CD1c-positive myeloid dendritic cell (primary cell): ENCODE measurements around the gene ACTR1A.
A peak's percentile ranks its signal among the peaks of the same experiment; 100 is the strongest.

Experiments used
- DNase-seq: peaks from one replicate; pipeline ENCODE4 v3.0.0-alpha.2; 2016; ENCODE audit errors: extremely low spot score

The ACTR1A gene

GRCh38 chr10:102485093-102485784 lies 17.3 kb downstream of the ACTR1A start:
- DNase-seq, result no peak

- no peak for DNase-seq
Observed at GRCh38 chr10:102484021-102484420, 18.5 kb downstream of the ACTR1A start.

GRCh38 chr10:102480396-102480795 lies 22.1 kb downstream of the ACTR1A start:
- no peak for DNase-seq

- DNase-seq, result no peak
Observed at GRCh38 chr10:102479651-102480050, 22.9 kb downstream of the ACTR1A start.

GRCh38 chr10:102476466-102477141 lies 25.9 kb downstream of the ACTR1A start:
- no peak for DNase-seq

- DNase-seq, result no peak
Observed at GRCh38 chr10:102475451-102476040, 27.0 kb downstream of the ACTR1A start.

- no peak for DNase-seq
Observed at GRCh38 chr10:102473445-102474331, 28.8 kb downstream of the ACTR1A start.

GRCh38 chr10:102470579-102471546 lies 31.6 kb downstream of the ACTR1A start:
- no peak for DNase-seq

GRCh38 chr10:102468683-102469082 lies 33.8 kb downstream of the ACTR1A start:
- no peak for DNase-seq

GRCh38 chr10:102467971-102468438 lies 34.5 kb downstream of the ACTR1A start:
- DNase-seq, result peak; percentile 67

- DNase-seq, result no peak
Observed at GRCh38 chr10:102467318-102467717, 35.2 kb downstream of the ACTR1A start.

GRCh38 chr10:102465466-102465865 lies 37.0 kb downstream of the ACTR1A start:
- DNase-seq, result no peak

- DNase-seq, result no peak
Observed at GRCh38 chr10:102463983-102464382, 38.5 kb downstream of the ACTR1A start.

- no peak for DNase-seq
Observed at GRCh38 chr10:102462512-102463054, 39.9 kb downstream of the ACTR1A start.

GRCh38 chr10:102461187-102462054 lies 41.1 kb downstream of the ACTR1A start:
- peak; percentile 94 for DNase-seq

- peak; percentile 2 for DNase-seq
Observed at GRCh38 chr10:102460836-102461186, 41.7 kb downstream of the ACTR1A start.

- no peak for DNase-seq
Observed at GRCh38 chr10:102458656-102459055, 43.9 kb downstream of the ACTR1A start.

- DNase-seq, result no peak
Observed at GRCh38 chr10:102457591-102458150, 44.8 kb downstream of the ACTR1A start.

GRCh38 chr10:102455893-102456471 lies 46.5 kb downstream of the ACTR1A start:
- peak; percentile 72 for DNase-seq
